Keratinocyte (primary cell): ENCODE data around the gene GIPC1. TPM values are rescaled to one million over a fixed set of nuclear protein-coding genes. Genes with fewer than 3 reads are reported as not detected.

Source experiments
- DNase-seq: peaks from one replicate; pipeline ENCODE4 v3.0.0-alpha.2; 2011; ENCODE audit warnings: low read depth, missing footprints, low spot score
- FAIRE-seq: peaks from 2 replicates; lab custom pipeline; 2011; peaks lifted over from hg19 to GRCh38; lab: Jason Lieb, UNC
- H2AFZ ChIP-seq: 2 replicates; pipeline ENCODE4 v1.6.0; 2012; ENCODE audit warnings: low read length, control low read depth, inconsistent platforms; ENCODE audit not compliant: control insufficient read depth
- H3K27ac ChIP-seq: 2 replicates; pipeline ENCODE4 v1.5.1; 2011; ENCODE audit warnings: low read length; ENCODE audit not compliant: control insufficient read depth, insufficient read depth
- H3K27me3 ChIP-seq: 3 replicates; pipeline ENCODE4 v1.6.0; 2011; ENCODE audit warnings: low read length; ENCODE audit not compliant: control insufficient read depth, insufficient read depth; ENCODE audit errors: extremely low read depth
- H3K36me3 ChIP-seq, 2 experiments: 2 replicates in 1 of 2; 3 replicates in 1 of 2; pipeline ENCODE4 v1.5.1; 2011; ENCODE audit warnings: low read length in 2 of 2, mild to moderate bottlenecking in 1 of 2; ENCODE audit not compliant: control insufficient read depth in 2 of 2, insufficient read depth in 2 of 2; ENCODE audit errors: extremely low read depth in 1 of 2
- H3K4me1 ChIP-seq: 3 replicates; pipeline ENCODE4 v1.5.1; 2011; ENCODE audit warnings: low read length; ENCODE audit not compliant: control insufficient read depth, insufficient read depth; ENCODE audit errors: extremely low read depth
- H3K4me2 ChIP-seq: 3 replicates; pipeline ENCODE4 v1.6.0; 2011; ENCODE audit warnings: low read depth, low read length; ENCODE audit not compliant: control insufficient read depth, insufficient read depth; ENCODE audit errors: extremely low read depth
- H3K4me3 ChIP-seq, 3 experiments: fragments of 200-600 bp in 1 of 3; sonication (generic) in 1 of 3; 2 replicates in 2 of 3; 3 replicates in 1 of 3; pipeline ENCODE4 v1.5.1; 2011 to 2016; ENCODE audit warnings: low read length in 3 of 3, mild to moderate bottlenecking in 3 of 3, control low read depth in 2 of 3, inconsistent platforms in 1 of 3, low read depth in 1 of 3, mixed read lengths in 1 of 3, mixed run types in 1 of 3, moderate library complexity in 1 of 3; ENCODE audit not compliant: control insufficient read depth in 2 of 3, insufficient read depth in 2 of 3; ENCODE audit errors: extremely low read depth in 1 of 3
- H3K79me2 ChIP-seq: 2 replicates; pipeline ENCODE4 v1.6.0; 2012; ENCODE audit warnings: low read length; ENCODE audit not compliant: control insufficient read depth, insufficient read depth
- H3K9ac ChIP-seq: 3 replicates; pipeline ENCODE4 v1.6.0; 2011; ENCODE audit warnings: low read length; ENCODE audit not compliant: control insufficient read depth, insufficient read depth; ENCODE audit errors: extremely low read depth
- H3K9me1 ChIP-seq: 3 replicates; pipeline ENCODE4 v1.6.0; 2011; ENCODE audit warnings: low read length; ENCODE audit not compliant: control insufficient read depth, insufficient read depth; ENCODE audit errors: extremely low read depth
- H3K9me3 ChIP-seq: 2 replicates; pipeline ENCODE4 v1.5.1; 2012; ENCODE audit warnings: low read depth, low read length; ENCODE audit not compliant: control insufficient read depth
- H4K20me1 ChIP-seq: 3 replicates; pipeline ENCODE4 v1.6.0; 2011; ENCODE audit warnings: low read length; ENCODE audit not compliant: control insufficient read depth, insufficient read depth; ENCODE audit errors: extremely low read depth
- CTCF ChIP-seq, 3 experiments: IDR thresholded peaks in 1 of 3; conservative IDR thresholded peaks in 1 of 3; optimal IDR thresholded peaks in 1 of 3; 2 replicates in 2 of 3; 3 replicates in 1 of 3; pipeline versions ENCODE3 to v1.5.1; 2011; ENCODE audit warnings: low read length in 3 of 3, mild to moderate bottlenecking in 3 of 3, moderate library complexity in 2 of 3, control low read depth in 1 of 3, inconsistent platforms in 1 of 3; ENCODE audit not compliant: insufficient read depth in 2 of 3; ENCODE audit errors: extremely low read depth in 1 of 3
- EZH2 ChIP-seq: IDR thresholded peaks from one replicate; pipeline ENCODE4 v1.6.1; 2012; ENCODE audit warnings: inconsistent platforms, mild to moderate bottlenecking, low read length, moderate library complexity
- dilution Hi-C: fragments of 300-500 bp; cut with MboI; formaldehyde crosslinking; loops from one replicate; pipeline ENCODE4 v1.7.0; 2020; ENCODE audit warnings: low sequenced_read_pairs; ENCODE audit not compliant: extremely low pct_ligation_motif_present
- polyA plus RNA-seq, 5 experiments: library from polyadenylated mRNA; depleted of rRNA in 3 of 5; stranded (reverse) in 3 of 5; stranded (forward) in 1 of 5; unstranded in 1 of 5; fragments of >200 nt; gene quantifications; 1 replicate in 1 of 5; 2 replicates in 3 of 5; 3 replicates in 1 of 5; pipeline versions ENCODE4 v1.2.1 to v1.2.3, GENCODE V29; 2011 to 2012; ENCODE audit warnings: missing spikeins in 2 of 5, low read depth in 1 of 5, low replicate concordance in 1 of 5

The GIPC1 gene
- polyA plus RNA-seq, 1 donor (not counting 4 experiments of a cell fraction or from before 2014, with no cell fraction given), result 166 TPM

- no peak overlapping the region for H3K27ac ChIP-seq
- H3K9me3 ChIP-seq, result no peaks in the 10 kb centered on the region
- H3K36me3 ChIP-seq, result no peaks in the 10 kb centered on the region
- TF ChIP-seq CTCF (optimal IDR thresholded peaks at IDR 0.05 in 1 of 3, IDR thresholded peaks at IDR 0.05 in 1 of 3, conservative IDR thresholded peaks at IDR 0.05 in 1 of 3; ENCODE audit: extremely low read depth in 1 of 3, insufficient read depth in 2 of 3, low read length in 3 of 3) (no peak), EZH2 (no peak)
- H3K4me2 ChIP-seq, result no peak overlapping the region
- no peaks in the 10 kb centered on the region for H3K4me1 ChIP-seq
- no peak for DNase-seq
- FAIRE-seq, result no peak
- no peak overlapping the region for H3K9ac ChIP-seq
- H4K20me1 ChIP-seq, result no peaks in the 10 kb centered on the region
- no peak overlapping the region for H3K4me3 ChIP-seq
- dilution Hi-C loops, result no loop called here
- no peak overlapping the region for H2AFZ ChIP-seq
- H3K9me1 ChIP-seq, result no peaks in the 10 kb centered on the region
- H3K79me2 ChIP-seq, result no peaks in the 10 kb centered on the region
- no peaks in the 10 kb centered on the region for H3K27me3 ChIP-seq
These were observed 52.9 kb downstream of the GIPC1 start for GRCh38 chr19:14442891-14443631.

GRCh38 chr19:14441041-14441938 is 54.6 kb downstream of the GIPC1 start:
- dilution Hi-C loops, result no loop called here
- H3K4me3 ChIP-seq, result no peak overlapping the region
- H3K9me3 ChIP-seq, result no peaks in the 10 kb centered on the region
- no peaks in the 10 kb centered on the region for H3K79me2 ChIP-seq
- H3K4me1 ChIP-seq, result no peaks in the 10 kb centered on the region
- FAIRE-seq, result no peak
- no peak for DNase-seq
- no peak overlapping the region for H3K27ac ChIP-seq
- H3K9me1 ChIP-seq, result no peaks in the 10 kb centered on the region
- no peaks in the 10 kb centered on the region for H3K27me3 ChIP-seq
- H3K9ac ChIP-seq, result no peak overlapping the region
- TF ChIP-seq CTCF (optimal IDR thresholded peaks at IDR 0.05 in 1 of 3, IDR thresholded peaks at IDR 0.05 in 1 of 3, conservative IDR thresholded peaks at IDR 0.05 in 1 of 3; ENCODE audit: extremely low read depth in 1 of 3, insufficient read depth in 2 of 3, low read length in 3 of 3) (no peak), EZH2 (no peak)
- H3K4me2 ChIP-seq, result no peak overlapping the region
- H2AFZ ChIP-seq, result no peak overlapping the region
- H3K36me3 ChIP-seq, result no peaks in the 10 kb centered on the region
- no peaks in the 10 kb centered on the region for H4K20me1 ChIP-seq
